Endothelial cell of umbilical vein (primary cell): Measurements from ENCODE around the gene SMARCA4.

Experiments
- EZH2 ChIP-seq: IDR thresholded peaks from 2 replicates; pipeline ENCODE4 v1.6.1; 2012; ENCODE audit warnings: borderline replicate concordance, low read depth, mild to moderate bottlenecking, moderate library complexity, low read length, inconsistent platforms; ENCODE audit not compliant: severe bottlenecking
- FOS ChIP-seq: IDR thresholded peaks from 2 replicates; pipeline ENCODE4 v1.6.1; 2011; ENCODE audit warnings: mild to moderate bottlenecking, low read length, moderate library complexity, borderline replicate concordance; ENCODE audit not compliant: insufficient read depth
- JUN ChIP-seq: IDR thresholded peaks from 2 replicates; pipeline ENCODE4 v1.6.1; 2011; ENCODE audit warnings: borderline replicate concordance, low read depth; ENCODE audit not compliant: insufficient read length, insufficient read depth
- MYC ChIP-seq: IDR thresholded peaks from one replicate; pipeline ENCODE4 v1.6.1; 2011; ENCODE audit warnings: mild to moderate bottlenecking, low read depth, low read length
- POLR2A ChIP-seq: IDR thresholded peaks from 2 replicates; pipeline ENCODE4 v1.6.1; 2012; ENCODE audit warnings: low read depth, mild to moderate bottlenecking, control low read depth, low read length
- POLR2AphosphoS5 ChIP-seq: IDR thresholded peaks from 2 replicates; pipeline ENCODE4 v1.6.1; 2012; ENCODE audit warnings: low read depth, mild to moderate bottlenecking, control low read depth, low read length, moderate library complexity; ENCODE audit not compliant: insufficient read depth
- TF ChIP-seq, protein P1 (sequence below), 2 donors: IDR thresholded peaks; 1 replicate in 1 of 2; 2 replicates in 1 of 2; pipeline ENCODE4 v1.5.1; 2011; ENCODE audit warnings: low read length in 2 of 2, mild to moderate bottlenecking in 2 of 2, moderate library complexity in 2 of 2, control low read depth in 1 of 2, inconsistent platforms in 1 of 2, low read depth in 1 of 2; ENCODE audit not compliant: insufficient read depth in 1 of 2; ENCODE audit errors: extremely low read depth in 1 of 2
- TF ChIP-seq, protein P2 (sequence below): IDR thresholded peaks from 2 replicates; pipeline ENCODE4 v1.6.1; 2011; ENCODE audit not compliant: insufficient read depth, insufficient read length

DNA sequence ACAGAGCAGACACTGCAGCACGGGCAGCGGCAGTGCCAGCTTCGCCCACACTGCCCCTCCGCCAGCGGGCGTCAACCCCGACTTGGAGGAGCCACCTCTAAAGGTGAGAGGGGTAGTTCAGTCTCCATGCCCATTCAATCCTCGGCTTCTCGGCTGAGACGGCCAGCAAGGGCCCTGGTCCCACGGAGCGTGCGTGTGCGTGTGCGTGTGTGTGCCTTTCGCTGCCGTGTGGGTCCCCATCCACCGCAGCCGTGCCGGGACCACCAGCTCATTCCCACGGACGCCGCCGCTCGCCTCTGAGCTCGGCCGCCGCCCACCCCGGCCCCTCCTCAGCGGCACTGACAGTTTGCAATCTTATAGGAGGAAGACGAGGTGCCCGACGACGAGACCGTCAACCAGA is 72.9 kb downstream of the SMARCA4 start:
- TF ChIP-seq POLR2A (no peak), EZH2 (no peak), JUN (no peak), POLR2AphosphoS5 (no peak), MYC (no peak), FOS (no peak)
- TF ChIP-seq, protein P1, sequence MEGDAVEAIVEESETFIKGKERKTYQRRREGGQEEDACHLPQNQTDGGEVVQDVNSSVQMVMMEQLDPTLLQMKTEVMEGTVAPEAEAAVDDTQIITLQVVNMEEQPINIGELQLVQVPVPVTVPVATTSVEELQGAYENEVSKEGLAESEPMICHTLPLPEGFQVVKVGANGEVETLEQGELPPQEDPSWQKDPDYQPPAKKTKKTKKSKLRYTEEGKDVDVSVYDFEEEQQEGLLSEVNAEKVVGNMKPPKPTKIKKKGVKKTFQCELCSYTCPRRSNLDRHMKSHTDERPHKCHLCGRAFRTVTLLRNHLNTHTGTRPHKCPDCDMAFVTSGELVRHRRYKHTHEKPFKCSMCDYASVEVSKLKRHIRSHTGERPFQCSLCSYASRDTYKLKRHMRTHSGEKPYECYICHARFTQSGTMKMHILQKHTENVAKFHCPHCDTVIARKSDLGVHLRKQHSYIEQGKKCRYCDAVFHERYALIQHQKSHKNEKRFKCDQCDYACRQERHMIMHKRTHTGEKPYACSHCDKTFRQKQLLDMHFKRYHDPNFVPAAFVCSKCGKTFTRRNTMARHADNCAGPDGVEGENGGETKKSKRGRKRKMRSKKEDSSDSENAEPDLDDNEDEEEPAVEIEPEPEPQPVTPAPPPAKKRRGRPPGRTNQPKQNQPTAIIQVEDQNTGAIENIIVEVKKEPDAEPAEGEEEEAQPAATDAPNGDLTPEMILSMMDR (IDR thresholded peaks at IDR 0.05; ENCODE audit: extremely low read depth in 1 of 2, insufficient read depth in 1 of 2, low read depth in 1 of 2, low read length in 2 of 2) = no peak
- TF ChIP-seq, protein P2, sequence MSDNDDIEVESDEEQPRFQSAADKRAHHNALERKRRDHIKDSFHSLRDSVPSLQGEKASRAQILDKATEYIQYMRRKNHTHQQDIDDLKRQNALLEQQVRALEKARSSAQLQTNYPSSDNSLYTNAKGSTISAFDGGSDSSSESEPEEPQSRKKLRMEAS = no peak
